Fibroblast of skin of right biceps (primary cell): ENCODE measurements around the gene PADI3.
"Not testable (repeated sequence)": the region's sequence is repeated elsewhere in the genome, so short reads cannot be mapped to it uniquely, and the experiment has no call there.

Experiments
- DNase-seq: peaks from one replicate; pipeline ENCODE4 v3.0.0-alpha.2; 2013

Gene PADI3

DNA sequence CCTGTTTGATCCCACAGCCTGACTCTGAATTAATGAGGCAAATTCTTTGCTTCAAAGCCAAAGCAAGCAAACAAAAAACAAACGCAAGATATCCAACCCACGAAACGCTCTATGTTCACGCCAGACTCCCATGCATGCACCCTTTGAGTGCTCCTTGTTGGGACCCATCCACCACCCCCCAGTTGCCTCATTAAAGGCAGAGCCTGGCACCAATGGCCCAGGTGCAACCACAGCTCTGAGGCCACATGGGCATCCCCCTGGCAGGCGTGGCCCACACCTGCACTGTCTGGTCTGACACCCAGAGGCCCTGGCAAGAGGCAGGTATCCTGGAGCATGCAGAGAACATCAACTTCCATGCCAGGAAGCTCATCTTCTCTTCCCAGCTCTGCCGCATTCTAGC, 58.0 kb downstream of the PADI3 start:
- no peak for DNase-seq

GRCh38 chr1:17307329-17307728, 58.4 kb downstream of the PADI3 start:
- DNase-seq: no peak

- DNase-seq: no peak
Observed at GRCh38 chr1:17307946-17308345, 59.0 kb downstream of the PADI3 start, which contains the start of gene PADI4. Gene PADI4, plus strand, starts transcription at chr1:17308197. Its CDS starts 26 bp downstream, at chr1:17308223.

GRCh38 chr1:17308593-17308992, 59.7 kb downstream of the PADI3 start:
- DNase-seq: no peak

DNA sequence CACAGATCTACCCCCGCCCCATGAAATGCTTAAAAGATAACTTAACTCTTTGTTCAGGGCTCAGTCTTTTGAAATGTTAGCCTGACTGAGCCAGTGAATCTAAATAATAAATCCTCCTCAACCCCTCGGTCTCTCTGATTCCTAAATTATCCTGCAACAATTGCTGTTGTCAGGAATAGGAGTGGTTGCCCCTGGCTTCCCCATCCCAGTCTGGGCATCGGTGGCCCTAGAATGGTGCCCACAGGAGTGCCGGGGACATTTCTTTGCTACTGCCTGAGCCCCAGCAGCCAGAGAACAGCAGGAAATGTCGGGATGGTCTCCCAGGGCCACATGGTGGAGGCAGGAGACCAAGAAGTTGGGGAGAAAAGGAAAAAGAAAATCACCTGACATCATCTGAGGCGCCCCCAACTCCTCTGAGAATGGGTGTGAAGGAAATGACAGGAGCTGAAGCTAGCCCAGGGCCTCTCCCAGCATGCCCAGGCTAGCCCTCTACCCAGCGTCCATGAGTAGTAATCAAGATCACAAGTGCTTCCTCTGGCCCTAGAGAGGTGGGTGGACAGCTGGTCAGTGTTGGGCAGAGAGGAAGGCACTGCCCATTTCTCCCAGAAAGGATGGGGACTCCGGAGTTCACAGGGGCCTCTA, 60.6 kb downstream of the PADI3 start:
- no peak for DNase-seq

DNA sequence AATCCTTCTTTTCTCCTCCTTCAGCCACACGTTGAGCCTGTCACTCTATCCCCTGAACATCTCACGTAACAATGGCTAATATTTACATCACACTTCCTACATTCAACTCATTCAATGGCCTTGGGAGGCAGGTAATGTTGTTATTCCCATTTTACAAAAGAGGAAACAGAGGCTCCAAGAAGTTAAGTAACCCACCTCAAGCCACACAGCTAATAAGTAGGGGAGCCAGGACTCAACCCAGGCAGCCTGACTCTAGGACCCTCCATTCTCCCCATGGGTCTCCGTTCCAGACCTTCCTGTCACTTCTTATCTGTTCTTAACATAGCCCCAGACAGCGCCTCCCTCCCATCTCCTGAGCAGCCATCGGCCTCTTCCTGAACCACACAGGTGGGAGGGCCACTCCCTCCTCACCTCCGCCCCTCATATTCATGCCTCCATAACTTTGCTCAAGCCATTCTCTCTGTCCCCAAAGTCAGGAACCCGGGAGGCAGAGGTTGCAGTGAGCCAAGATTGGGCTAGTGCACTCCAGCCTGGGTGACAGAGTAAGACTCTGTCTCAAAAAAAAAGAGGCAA, 61.3 kb downstream of the PADI3 start:
- no peak for DNase-seq

DNA sequence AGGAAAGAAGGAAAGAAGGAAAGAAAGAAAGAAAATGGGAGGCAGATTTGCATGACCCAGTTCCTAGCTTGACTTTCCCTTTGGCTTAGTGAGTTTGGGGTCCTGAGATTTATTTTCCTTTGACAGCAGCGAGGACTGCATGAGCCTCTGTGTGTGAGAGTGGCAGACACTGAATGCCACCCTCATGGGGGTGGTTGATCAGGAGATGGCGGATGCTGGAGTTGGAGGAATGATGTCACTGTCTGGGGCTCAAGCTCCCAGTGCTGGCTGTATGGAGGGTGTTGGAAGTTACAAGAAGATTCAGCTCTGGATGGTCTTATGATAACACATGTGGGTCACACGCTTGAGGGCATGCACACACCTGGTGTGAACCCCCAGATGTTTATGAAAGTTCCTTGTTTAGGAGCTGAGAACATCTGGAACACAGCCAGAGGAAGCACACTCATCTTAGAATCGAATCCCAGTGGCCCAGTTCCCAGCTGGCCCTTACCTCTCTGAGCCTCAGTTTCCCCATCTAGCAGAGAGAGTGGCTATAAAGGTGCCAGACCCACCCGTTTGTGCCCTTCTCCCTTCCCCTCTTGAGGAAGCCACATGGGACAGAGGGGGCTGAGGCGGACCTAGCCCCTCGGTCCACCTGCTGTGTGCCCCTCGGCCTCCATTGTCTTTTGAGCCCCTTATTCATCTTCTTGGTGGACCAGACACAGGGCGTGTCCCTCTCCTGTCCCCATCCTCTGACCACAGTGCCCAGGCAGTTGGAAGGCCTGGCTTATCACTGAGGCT, 64.8 kb downstream of the PADI3 start:
- no peak for DNase-seq

DNA sequence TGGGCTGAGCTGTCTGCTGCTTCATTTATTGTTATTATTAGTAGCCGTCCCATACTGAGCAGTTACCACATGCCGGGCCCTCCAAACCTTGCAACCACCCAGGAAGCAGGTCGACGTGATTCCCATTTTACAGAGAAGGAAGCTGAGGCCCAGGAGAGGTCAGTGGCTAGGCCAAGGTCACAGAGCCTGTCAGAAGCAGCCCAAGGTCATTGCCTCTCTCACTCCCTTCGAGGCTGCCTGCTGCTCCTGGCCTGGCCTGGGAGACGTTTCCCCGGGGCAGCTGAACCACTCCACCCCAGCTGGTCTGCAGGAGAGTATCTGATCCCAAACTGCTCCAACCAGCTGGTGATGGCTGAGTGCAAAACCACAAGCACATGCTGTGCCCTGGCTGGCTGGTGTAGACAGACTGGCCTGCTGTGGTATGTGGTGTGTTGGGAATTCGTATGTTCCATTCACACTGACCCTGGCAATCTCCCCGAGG, 65.6 kb downstream of the PADI3 start:
- DNase-seq: no peak

DNA sequence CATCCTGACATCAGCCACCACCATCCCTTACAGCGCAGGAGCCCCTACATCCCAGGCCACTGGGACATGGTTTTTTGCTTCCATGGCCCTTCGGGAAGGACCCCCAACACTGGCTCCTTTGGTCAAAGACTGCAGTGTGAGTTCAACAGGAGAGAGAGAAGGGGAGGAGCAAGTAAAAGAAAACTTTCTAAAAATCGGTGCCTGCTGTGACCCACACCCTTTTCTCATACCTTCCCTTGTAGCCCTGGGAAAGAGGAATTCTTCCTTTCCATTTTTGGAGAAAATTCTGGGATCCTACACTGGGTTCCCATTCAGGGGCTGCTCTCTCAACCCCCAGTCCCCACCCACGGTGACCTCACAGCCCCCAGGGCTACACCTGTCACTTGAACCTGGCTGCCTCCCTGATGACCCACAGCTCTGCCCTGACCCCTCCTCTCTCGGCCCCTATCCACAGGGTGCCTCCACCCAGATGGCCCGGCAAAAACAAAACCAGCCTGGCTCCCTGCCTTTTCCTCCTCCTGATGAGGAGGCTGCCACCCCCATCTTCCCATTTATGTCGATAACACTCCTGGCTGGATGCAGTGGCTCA, 66.7 kb downstream of the PADI3 start:
- DNase-seq: no peak

GRCh38 chr1:17316704-17317103, 67.8 kb downstream of the PADI3 start:
- no peak for DNase-seq

DNA sequence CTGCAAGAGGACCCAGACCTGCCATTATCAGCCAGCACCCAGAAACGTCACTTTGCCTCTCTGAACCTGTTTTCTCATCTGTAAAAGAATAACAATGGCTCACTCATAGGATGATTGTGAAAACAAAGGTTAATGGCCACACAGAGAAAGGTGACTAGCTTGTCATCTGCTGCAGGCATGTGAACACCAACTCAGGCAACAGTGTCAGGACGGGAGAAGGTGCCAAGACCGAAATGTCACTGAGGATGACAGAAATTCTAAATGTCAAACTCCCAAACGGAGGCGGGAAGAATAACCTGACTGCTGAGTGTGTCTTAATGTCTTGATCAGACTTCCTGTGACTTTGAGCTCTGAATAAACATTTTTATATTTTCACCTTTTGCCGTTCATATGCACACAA, 69.4 kb downstream of the PADI3 start:
- no peak for DNase-seq

DNA sequence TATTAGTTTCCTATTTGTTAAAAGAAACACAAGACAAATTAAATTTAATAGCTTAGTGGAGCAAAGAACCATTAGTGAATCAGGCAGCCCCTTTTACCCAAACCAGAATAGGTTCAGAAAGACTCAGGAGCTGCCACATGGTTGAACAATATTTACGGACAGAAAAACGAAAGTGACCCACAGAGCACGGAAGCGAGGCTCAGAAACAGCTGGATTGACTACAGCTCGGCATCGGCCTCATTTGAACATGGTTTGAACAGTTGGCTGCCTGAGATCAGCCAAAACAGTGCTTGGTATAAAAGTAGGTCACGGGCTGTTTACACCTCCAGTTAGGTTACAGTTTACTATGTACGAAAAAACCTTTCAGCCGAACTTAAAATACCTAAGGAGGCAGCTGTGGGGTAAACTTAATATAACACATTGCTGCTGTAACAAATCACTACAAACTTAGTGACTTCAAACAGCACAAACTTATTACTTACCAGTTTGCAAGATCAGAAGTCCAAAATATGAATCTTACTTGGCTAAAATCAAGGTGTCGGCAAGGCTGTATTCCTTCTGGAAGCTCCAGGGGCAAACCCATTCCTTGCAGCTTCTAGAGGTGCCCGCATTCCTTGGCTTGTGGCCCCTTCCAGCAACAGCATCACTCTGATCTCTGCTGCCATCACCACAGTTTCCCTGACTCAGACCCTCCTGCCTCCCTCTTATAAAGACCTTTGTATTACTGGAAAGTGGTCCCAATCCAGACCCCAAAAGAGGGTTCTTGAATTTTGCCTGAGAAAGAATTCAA, 70.9 kb downstream of the PADI3 start:
- DNase-seq: no peak

GRCh38 chr1:17321857-17322390, 73.0 kb downstream of the PADI3 start:
- DNase-seq: not testable (repeated sequence)

- no peak for DNase-seq
Observed at GRCh38 chr1:17328855-17329254, 80.0 kb downstream of the PADI3 start.

GRCh38 chr1:17329610-17330009, 80.7 kb downstream of the PADI3 start:
- no peak for DNase-seq

DNA sequence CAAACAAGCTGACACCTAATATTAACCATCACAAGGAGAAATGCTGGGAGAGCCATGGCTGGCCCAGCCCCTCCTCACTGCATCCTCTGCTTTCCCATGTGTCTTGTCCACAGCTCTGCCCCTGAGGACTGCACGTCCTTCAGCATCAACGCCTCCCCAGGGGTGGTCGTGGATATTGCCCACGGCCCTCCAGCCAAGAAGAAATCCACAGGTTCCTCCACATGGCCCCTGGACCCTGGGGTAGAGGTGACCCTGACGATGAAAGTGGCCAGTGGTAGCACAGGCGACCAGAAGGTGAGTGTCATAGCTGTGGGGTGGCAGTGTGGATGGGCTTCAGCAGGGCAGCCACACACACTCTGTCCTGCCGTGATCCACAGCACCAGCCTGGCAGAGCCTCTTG, 82.0 kb downstream of the PADI3 start:
- no peak for DNase-seq

DNA sequence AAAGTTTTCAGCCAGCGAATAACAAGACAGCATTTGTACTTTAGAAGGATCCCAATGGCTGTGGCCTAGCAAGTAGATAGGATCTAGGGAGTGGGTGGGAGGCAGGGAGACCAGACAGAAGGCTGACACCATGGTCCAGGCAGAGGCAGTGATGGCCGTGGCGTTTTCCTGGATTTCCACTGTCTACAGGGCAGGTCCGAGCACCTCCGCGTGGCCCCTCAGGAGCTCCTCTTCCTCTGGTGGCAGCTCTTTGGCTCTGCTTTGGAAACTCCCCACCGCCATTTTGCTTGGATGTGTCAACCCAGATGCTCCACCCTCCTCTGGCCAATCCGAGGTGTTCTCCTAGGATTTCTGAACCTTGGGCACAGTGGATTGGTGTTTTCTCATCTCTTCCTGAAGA, 84.2 kb downstream of the PADI3 start:
- DNase-seq: no peak
